Measurements from ENCODE around the gene WDFY1.
"Not testable (repeated sequence)": the region's sequence is repeated elsewhere in the genome, so short reads cannot be mapped to it uniquely, and the experiment has no call there.

The WDFY1 gene

GRCh38 chr2:223896833-223897311 lies 48.3 kb downstream of the WDFY1 start:
- no peak for DNase-seq (ENCODE audit: low read depth in 2 of 2)

- no peak for DNase-seq (ENCODE audit: low read depth in 2 of 2)
These were observed 50.2 kb downstream of the WDFY1 start for GRCh38 chr2:223894968-223895367.

GRCh38 chr2:223894009-223894408 lies 51.1 kb downstream of the WDFY1 start:
- DNase-seq (ENCODE audit: low read depth in 2 of 2): no peak

- no peak for DNase-seq (ENCODE audit: low read depth in 2 of 2)
These were observed 54.4 kb downstream of the WDFY1 start for GRCh38 chr2:223890721-223891120.

GRCh38 chr2:223889229-223889628 lies 55.9 kb downstream of the WDFY1 start:
- no peak for DNase-seq (ENCODE audit: low read depth in 2 of 2)

GRCh38 chr2:223888251-223888650 lies 56.9 kb downstream of the WDFY1 start:
- DNase-seq (ENCODE audit: low read depth in 2 of 2): no peak

GRCh38 chr2:223887127-223887526 lies 58.0 kb downstream of the WDFY1 start:
- no peak for DNase-seq (ENCODE audit: low read depth in 2 of 2)

GRCh38 chr2:223886726-223887125 lies 58.4 kb downstream of the WDFY1 start:
- DNase-seq (ENCODE audit: low read depth in 2 of 2): no peak

GRCh38 chr2:223884399-223884798 lies 60.7 kb downstream of the WDFY1 start:
- DNase-seq (ENCODE audit: low read depth in 2 of 2): no peak

- no peak for DNase-seq (ENCODE audit: low read depth in 2 of 2)
These were observed 62.4 kb downstream of the WDFY1 start for GRCh38 chr2:223882715-223883114.

GRCh38 chr2:223880796-223881195 lies 64.3 kb downstream of the WDFY1 start:
- no peak for DNase-seq (ENCODE audit: low read depth in 2 of 2)

GRCh38 chr2:223877721-223878410 lies 67.3 kb downstream of the WDFY1 start:
- DNase-seq (ENCODE audit: low read depth in 2 of 2): no peak

- no peak for DNase-seq (ENCODE audit: low read depth in 2 of 2)
These were observed 71.5 kb downstream of the WDFY1 start for GRCh38 chr2:223873672-223874071.

GRCh38 chr2:223872772-223873171 lies 72.4 kb downstream of the WDFY1 start:
- DNase-seq (ENCODE audit: low read depth in 2 of 2): not testable (repeated sequence)

- not testable (repeated sequence) for DNase-seq (ENCODE audit: low read depth in 2 of 2)
These were observed 73.5 kb downstream of the WDFY1 start for GRCh38 chr2:223871661-223872060.

- no peak for DNase-seq (ENCODE audit: low read depth in 2 of 2)
These were observed 74.1 kb downstream of the WDFY1 start for GRCh38 chr2:223870840-223871611.

GRCh38 chr2:223868005-223868404 lies 77.1 kb downstream of the WDFY1 start:
- DNase-seq (ENCODE audit: low read depth in 2 of 2): no peak

- no peak for DNase-seq (ENCODE audit: low read depth in 2 of 2)
These were observed 79.1 kb downstream of the WDFY1 start for GRCh38 chr2:223865907-223866508.

GRCh38 chr2:223865124-223865523 lies 80.0 kb downstream of the WDFY1 start:
- no peak for DNase-seq (ENCODE audit: low read depth in 2 of 2)

GRCh38 chr2:223863491-223863890 lies 81.6 kb downstream of the WDFY1 start:
- no peak for DNase-seq (ENCODE audit: low read depth in 2 of 2)

GRCh38 chr2:223860809-223861738 lies 84.1 kb downstream of the WDFY1 start:
- no peak for DNase-seq (ENCODE audit: low read depth in 2 of 2)

- DNase-seq (ENCODE audit: low read depth in 2 of 2): no peak
These were observed 86.1 kb downstream of the WDFY1 start for GRCh38 chr2:223859070-223859469.

Data from stimulated activated CD8-positive, alpha-beta memory T cell treated with anti-CD3 and anti-CD28 coated beads, Interleukin-7, amount 100 ng/mL, for 4 hours (primary cell).